ENCODE results near the gene TUBGCP6.

Gene TUBGCP6

DNA sequence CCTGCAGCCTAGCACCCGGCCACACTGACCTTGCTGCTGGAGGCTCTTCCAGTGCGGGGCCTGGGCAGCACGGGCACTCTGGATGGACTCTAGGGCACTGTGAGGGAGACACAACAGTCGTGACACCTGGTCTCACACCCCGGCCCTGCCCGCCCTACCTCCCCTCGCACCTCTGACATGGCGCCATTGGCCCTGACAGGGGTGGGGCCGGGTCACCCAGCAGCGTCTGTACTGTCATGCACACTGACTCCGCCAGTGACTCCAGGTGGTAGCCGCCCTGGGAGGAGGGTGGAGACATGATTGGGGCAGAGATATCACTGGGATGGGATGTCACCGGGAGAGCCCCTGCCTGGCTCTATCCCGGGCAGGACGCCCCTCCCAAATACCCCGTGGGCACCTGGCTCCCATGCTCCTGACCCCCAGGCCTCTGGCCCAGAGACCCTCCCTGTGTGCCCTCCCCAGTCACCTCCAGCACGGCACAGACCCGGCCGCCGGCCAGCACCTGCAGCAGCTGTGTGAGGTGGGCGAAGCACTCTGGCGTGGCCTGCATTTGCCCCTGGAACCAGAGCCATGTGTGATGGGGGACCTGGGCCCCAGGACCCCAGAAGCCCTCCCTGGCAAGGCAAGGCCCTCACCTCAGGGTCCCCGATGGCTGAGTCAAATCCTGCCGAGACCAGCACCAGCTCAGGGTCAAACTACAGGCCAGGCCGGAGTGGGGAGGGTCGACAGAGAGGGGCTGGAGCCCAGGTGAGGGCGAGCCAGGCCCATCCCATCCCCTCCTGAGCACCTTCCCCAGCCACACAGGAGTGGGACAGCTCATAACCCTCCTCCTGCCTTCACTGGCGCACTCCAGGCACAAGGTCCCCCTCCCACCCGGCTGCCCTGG, 3.6 kb upstream of the TUBGCP6 start:
- TF ChIP-seq, protein P1, sequence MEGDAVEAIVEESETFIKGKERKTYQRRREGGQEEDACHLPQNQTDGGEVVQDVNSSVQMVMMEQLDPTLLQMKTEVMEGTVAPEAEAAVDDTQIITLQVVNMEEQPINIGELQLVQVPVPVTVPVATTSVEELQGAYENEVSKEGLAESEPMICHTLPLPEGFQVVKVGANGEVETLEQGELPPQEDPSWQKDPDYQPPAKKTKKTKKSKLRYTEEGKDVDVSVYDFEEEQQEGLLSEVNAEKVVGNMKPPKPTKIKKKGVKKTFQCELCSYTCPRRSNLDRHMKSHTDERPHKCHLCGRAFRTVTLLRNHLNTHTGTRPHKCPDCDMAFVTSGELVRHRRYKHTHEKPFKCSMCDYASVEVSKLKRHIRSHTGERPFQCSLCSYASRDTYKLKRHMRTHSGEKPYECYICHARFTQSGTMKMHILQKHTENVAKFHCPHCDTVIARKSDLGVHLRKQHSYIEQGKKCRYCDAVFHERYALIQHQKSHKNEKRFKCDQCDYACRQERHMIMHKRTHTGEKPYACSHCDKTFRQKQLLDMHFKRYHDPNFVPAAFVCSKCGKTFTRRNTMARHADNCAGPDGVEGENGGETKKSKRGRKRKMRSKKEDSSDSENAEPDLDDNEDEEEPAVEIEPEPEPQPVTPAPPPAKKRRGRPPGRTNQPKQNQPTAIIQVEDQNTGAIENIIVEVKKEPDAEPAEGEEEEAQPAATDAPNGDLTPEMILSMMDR (IDR thresholded peaks at IDR 0.05) = no peak

DNA sequence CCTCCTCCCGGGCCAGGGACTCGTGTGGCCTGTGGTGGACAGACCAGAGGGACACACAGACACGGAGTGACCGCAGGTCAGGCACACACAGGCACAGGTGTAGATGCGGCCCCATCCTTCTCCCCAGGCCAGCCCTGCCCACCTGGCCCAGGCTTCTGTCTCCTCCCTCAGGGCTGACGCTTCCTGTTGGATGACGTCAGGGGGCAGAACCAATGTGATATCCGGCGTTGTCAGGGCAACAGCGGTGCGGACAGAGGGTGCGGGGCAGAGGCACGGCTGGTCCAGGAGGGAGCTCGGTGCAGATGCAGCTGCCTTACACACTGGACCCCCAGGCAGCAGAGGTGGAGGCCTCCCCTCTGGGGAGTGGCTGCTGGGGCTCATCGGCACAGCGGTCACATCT, 2.9 kb upstream of the TUBGCP6 start:
- TF ChIP-seq, protein P1 (IDR thresholded peaks at IDR 0.05) = no peak

DNA sequence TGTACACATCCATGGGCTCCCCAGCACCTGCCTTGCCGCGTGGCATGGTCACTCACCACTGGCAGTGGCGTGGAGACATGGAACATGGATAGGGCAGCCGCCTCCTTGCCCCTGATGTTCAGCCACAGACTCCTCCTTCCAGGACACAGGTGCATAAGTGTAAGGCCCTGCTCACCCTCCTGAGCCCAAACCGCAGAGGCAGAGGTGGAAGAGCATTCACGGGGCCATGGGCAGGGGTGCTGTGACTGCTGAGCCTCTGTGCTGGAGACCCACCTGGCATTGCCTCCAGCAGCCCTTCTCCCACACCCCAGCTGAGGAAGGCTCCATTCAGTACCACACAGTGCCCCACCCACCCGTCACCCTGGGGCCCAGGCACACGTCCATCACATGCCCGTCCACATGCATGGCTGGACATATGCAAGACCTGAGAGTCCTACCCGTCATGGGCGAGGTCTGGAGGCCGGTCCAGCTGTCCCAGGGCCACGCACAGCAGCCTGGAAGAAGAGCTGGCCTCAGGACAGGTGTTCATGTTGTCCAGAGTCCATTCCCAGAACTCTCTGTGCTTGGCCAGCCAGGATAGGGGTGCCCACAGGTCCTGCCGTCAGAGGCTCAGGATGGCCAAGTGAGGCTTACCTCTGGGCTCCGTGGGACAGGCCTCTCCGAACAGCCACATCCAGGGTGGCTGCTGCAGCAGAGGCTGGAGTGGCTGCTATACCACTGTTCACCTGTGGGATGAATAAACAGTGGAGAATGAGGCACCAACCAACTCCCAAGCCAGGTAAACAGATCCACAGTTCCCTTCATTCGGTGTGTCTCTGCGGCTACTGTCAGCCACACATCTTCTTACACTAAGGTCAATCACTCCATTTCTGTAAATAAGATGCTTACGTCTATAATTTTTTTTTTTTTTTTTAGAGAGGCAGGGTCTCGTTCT, 1.7 kb upstream of the TUBGCP6 start:
- TF ChIP-seq, protein P1 (IDR thresholded peaks at IDR 0.05) = no peak

DNA sequence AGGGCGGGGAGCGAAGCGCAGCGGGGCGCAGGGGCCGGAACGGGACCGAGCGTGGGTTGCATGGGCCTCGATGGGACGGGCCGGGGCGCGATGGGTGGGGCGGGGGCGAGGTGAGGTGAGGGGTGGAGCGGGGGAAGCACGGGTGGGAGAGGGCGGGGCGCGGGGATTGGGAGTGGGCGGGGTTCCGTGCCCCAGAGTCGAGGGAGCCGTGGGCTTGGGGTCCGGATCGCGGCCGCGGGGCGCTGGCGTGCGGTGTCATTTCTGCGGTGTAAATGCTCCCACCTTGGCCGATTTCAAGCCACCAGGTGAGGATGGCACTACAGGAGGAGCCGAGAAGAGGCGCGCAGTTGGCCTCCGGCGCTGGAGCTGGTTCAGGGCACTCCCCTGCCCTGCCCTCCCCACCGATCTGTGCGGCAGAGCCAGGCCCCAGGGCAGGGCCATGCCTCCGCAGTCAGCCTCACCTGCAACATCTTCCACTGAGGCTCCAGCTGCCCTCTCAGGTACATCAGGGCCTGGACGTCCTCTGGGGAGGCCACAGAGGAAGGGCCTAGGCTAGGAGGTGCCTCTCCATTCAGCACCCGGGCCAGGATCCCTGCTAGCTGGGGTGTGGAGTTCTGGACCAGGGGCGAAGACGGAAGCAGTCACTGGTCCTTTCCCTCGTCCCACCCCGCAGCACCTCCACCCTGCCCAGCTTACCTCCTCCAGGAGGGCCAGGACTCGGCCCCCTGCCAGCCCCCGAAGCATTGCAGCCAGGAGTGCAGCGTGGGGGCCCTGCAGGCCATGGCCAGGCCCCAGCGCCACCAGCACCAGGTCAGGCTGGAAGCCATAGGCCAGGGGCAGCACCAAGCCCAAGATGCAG, 620 bp upstream of the TUBGCP6 start:
- TF ChIP-seq, protein P1 (IDR thresholded peaks at IDR 0.05) = no peak

DNA sequence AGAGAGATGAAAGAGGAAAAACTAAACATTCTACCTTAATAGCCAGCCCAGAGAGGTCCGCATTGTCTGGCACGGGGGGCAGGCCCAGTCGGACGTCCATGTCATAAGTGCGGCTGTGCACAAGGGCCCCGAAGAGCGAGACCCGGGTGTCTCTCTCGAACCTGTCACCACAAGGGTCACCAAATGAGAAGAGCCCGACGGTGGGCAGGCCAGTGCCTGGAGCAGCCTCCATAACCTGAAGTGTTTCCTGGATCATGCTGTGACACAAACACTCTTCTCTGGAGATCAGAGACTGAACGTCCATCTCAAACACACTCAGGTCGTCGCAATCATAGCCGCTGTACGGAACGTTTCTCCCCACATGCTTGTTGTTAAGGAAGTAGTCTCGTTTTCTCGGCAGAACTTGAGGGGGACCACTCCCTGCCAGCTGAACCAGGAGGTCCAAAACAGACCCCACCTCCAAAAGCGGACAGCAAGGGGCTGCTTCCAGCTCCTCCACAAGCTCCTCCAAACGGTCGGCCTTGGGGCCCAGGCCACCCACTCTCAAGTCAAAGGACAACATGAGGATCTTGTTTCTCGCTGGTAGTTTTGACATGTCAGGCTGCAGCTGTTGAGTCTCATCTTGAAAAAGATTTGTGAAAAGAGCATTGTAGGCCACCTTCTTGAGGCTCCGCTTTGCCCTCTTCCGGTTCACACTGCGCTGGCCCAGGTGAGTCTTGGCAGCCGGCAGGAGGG, 971 bp downstream of the TUBGCP6 start:
- TF ChIP-seq, protein P1 (IDR thresholded peaks at IDR 0.05) = no peak

DNA sequence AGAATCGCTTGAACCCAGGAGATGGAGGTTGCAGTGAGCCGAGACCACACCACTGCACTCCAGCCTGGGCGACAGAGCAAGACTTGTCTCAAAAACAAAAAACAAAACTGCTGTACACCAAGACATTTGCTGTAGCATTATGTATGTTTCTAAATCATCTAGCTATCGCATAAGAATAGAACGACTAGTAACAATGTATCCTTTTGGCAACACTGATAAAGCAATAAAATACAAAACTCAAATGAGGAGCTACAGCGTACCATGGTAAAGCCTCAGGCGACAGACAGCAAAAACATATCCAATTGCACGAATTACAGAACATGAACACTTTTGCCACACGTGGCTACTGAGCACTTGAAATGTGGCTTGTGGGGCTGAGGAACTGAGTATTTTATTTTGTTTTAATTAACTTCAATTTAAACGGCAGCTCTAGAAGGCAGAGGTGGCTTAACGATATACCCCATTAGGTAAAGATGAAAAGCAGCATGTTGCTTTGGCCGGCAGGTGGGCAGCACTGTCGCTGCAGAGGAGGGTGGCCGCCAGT, 2.3 kb downstream of the TUBGCP6 start:
- TF ChIP-seq, protein P1 (IDR thresholded peaks at IDR 0.05) = no peak
